Body of pancreas (tissue), 4 donors: ENCODE measurements around the gene OSTC. TPM values are rescaled to one million over a fixed set of nuclear protein-coding genes. Genes with fewer than 3 reads are reported as not detected.

Source experiments
- ATAC-seq: fragments of 150-250 bp; one replicate; pipeline ENCODE4 v1.9.1; 2016
- DNase-seq, 4 donors: peaks; one replicate each; pipeline ENCODE4 v3.0.0-alpha.2; 2019
- H3K27ac ChIP-seq, 4 donors: fragments of 200-600 bp; sonication (generic); 1 replicate in 3 of 4; 2 replicates in 1 of 4; pipeline versions ENCODE4 v1.5.1 to v1.6.1; 2016 to 2019; ENCODE audit warnings: mild to moderate bottlenecking in 1 of 4, mixed read lengths in 1 of 4, moderate library complexity in 1 of 4
- H3K27me3 ChIP-seq, 2 donors: fragments of 200-600 bp; sonication (generic); one replicate each; pipeline ENCODE4 v1.6.0; 2016; ENCODE audit warnings: mild to moderate bottlenecking in 1 of 2
- H3K36me3 ChIP-seq, 2 donors: fragments of 200-600 bp; sonication (generic); replicated peaks in 1 of 2; 2 replicates each; pipeline ENCODE4 v1.5.1; 2016; ENCODE audit warnings: low read depth in 2 of 2; ENCODE audit not compliant: insufficient read depth in 1 of 2
- H3K4me1 ChIP-seq: fragments of 200-600 bp; sonication (generic); one replicate; pipeline ENCODE4 v1.6.0; 2016
- H3K4me3 ChIP-seq, 2 donors: fragments of 200-600 bp; sonication (generic); 1 replicate in 1 of 2; 2 replicates in 1 of 2; pipeline ENCODE4 v1.5.1; 2016 to 2019
- H3K9me3 ChIP-seq, 3 donors: fragments of 200-600 bp; sonication (generic); 1 replicate in 2 of 3; 2 replicates in 1 of 3; pipeline ENCODE4 v1.5.1; 2016
- CTCF ChIP-seq, 7 experiments: fragments of 450-650 bp in 4 of 7; fragments of 200-600 bp in 3 of 7; sonication (generic) in 3 of 7; IDR thresholded peaks; one replicate each; pipeline ENCODE4 v1.5.1; 2016 to 2019; ENCODE audit warnings: antibody characterized with exemption in 7 of 7
- POLR2A ChIP-seq, 3 donors: fragments of 450-650 bp; IDR thresholded peaks; one replicate each; pipeline ENCODE4 v1.6.1; 2016; ENCODE audit warnings: antibody characterized with exemption in 3 of 3, mild to moderate bottlenecking in 2 of 3
- WGBS, 2 donors: methylation state at CpG; one replicate each; pipeline ENCODE4 v1.1.5; 2017; 5-methylcytosine and 5-hydroxymethylcytosine counted together
- intact Hi-C: fragments of 100-400 bp; cut with DNase I; formaldehyde crosslinking; loops from one replicate; pipeline ENCODE4 v1.15.1; 2023
- total RNA-seq, 2 donors: library from RNA; depleted of rRNA; stranded (reverse); fragments of >200 nt; gene quantifications; one replicate each; pipeline ENCODE4 v1.1.0, GENCODE V29; 2016

The OSTC gene
- total RNA-seq, 2 donors from 2014 or later: 35.6 to 308 TPM

- no peak for ATAC-seq
- intact Hi-C loops: no loop called here
- no peak for DNase-seq
- Histone ChIP-seq H3K36me3 (peaks cover 0 to 7% of the 10 kb centered on the region in 2 donors), H3K9me3 (no peaks in the 10 kb centered on the region), H3K4me1 (no peaks in the 10 kb centered on the region), H3K4me3 (no peak overlapping the region), H3K27me3 (no peaks in the 10 kb centered on the region), H3K27ac (no peak overlapping the region)
- TF ChIP-seq POLR2A (IDR thresholded peaks at IDR 0.05) (no peak), CTCF (IDR thresholded peaks at IDR 0.05) (no peak)
- WGBS, 2 donors: 64 to 78% methylated on average over 1 of the region's 1 CpG
These were observed 14.2 kb upstream of the OSTC start for GRCh38 chr4:108636246-108636645.

- no peak for TF ChIP-seq POLR2A (IDR thresholded peaks at IDR 0.05)
- no peak for TF ChIP-seq CTCF (IDR thresholded peaks at IDR 0.05)
- 51 to 58% methylated on average over 2 of the region's 2 CpGs for WGBS, 2 donors
- no peak for ATAC-seq
These were observed 12.5 kb upstream of the OSTC start for GRCh38 chr4:108637856-108638255.

GRCh38 chr4:108644237-108644636 lies 6.2 kb upstream of the OSTC start:
- 74 to 79% methylated on average over 1 of the region's 1 CpG for WGBS, 2 donors
- ATAC-seq: no peak
- intact Hi-C loops: no loop called here
- no peak overlapping the region for H3K27ac ChIP-seq
- no peak for TF ChIP-seq CTCF (IDR thresholded peaks at IDR 0.05)
- no peak for TF ChIP-seq POLR2A (IDR thresholded peaks at IDR 0.05)
- DNase-seq: no peak
- H3K9me3 ChIP-seq: no peaks in the 10 kb centered on the region
- H3K4me1 ChIP-seq: no peaks in the 10 kb centered on the region
- no peaks in the 10 kb centered on the region for H3K36me3 ChIP-seq
- H3K4me3 ChIP-seq: no peak overlapping the region
- H3K27me3 ChIP-seq: no peaks in the 10 kb centered on the region

More at GRCh38 chr4:108637856-108638255, 12.5 kb upstream of the OSTC start:
- intact Hi-C loops: no loop called here
- Histone ChIP-seq H3K27me3 (no peaks in the 10 kb centered on the region), H3K4me1 (no peaks in the 10 kb centered on the region), H3K4me3 (no peak overlapping the region), H3K36me3 (peaks cover 0 to 6% of the 10 kb centered on the region in 2 donors), H3K9me3 (no peaks in the 10 kb centered on the region), H3K27ac (no peak overlapping the region)
- no peak for DNase-seq

GRCh38 chr4:108646706-108647105 lies 3.7 kb upstream of the OSTC start:
- intact Hi-C loops: no loop called here
- Histone ChIP-seq H3K4me3 (no peak overlapping the region), H3K4me1 (peaks cover 6% of the 10 kb centered on the region), H3K27ac (no peak overlapping the region), H3K36me3 (no peaks in the 10 kb centered on the region), H3K9me3 (no peaks in the 10 kb centered on the region), H3K27me3 (no peaks in the 10 kb centered on the region)
- DNase-seq: no peak
- WGBS, 2 donors: 91 to 92% methylated on average over 3 of the region's 3 CpGs
- no peak for ATAC-seq
- TF ChIP-seq POLR2A (IDR thresholded peaks at IDR 0.05): no peak
- TF ChIP-seq CTCF (IDR thresholded peaks at IDR 0.05): no peak

- intact Hi-C loops: no loop called here
- no peak overlapping the region for H3K4me3 ChIP-seq
- TF ChIP-seq CTCF (IDR thresholded peaks at IDR 0.05) (no peak), POLR2A (IDR thresholded peaks at IDR 0.05) (no peak)
- no peaks in the 10 kb centered on the region for H3K27me3 ChIP-seq
- DNase-seq: no peak
- peak overlapping the region in 2 of 4 donors; percentile 88 to 96 for H3K27ac ChIP-seq
- peaks cover 30% of the 10 kb centered on the region for H3K4me1 ChIP-seq
- no peaks in the 10 kb centered on the region for H3K36me3 ChIP-seq
- H3K9me3 ChIP-seq: no peaks in the 10 kb centered on the region
- ATAC-seq: no peak
- WGBS, 2 donors: 3% methylated on average over 6 of the region's 6 CpGs
These were observed 562 bp upstream of the OSTC start for GRCh38 chr4:108649863-108650211.
